HG03108 (cell line): Measurements from ENCODE around the gene MYZAP.

Experiments
- ATAC-seq: cut with Tn5 transposase; IDR thresholded peaks from one replicate; pipeline ENCODE4 v1.9.1; 2021; ENCODE audit warnings: moderate library complexity; ENCODE audit not compliant: unreplicated experiment

The MYZAP gene

GRCh38 chr15:57655809-57656208 is 64.1 kb downstream of the MYZAP start:
- no peak for ATAC-seq

GRCh38 chr15:57656434-57656833 is 64.7 kb downstream of the MYZAP start:
- no peak for ATAC-seq

DNA sequence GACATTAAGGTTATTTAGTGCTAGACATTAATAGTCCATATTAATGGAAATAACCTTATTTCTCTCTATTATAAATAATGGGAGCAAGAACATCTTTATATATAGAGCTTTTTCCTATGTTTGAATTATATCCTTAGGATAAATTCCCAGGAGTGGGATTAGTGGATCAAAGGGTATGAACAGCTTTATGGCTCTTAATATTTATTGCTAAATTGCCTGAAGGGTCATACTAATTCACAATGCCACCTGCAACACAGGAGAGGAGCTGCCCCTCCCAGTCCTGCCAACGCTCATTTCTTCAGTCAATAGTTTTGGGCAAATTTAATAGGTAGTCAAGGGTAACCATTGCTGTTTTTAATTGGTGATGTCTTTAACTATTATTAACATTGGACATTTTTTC is 65.9 kb downstream of the MYZAP start:
- ATAC-seq, result no peak

GRCh38 chr15:57662091-57662744 is 70.5 kb downstream of the MYZAP start:
- no peak for ATAC-seq

GRCh38 chr15:57662802-57663201 is 71.1 kb downstream of the MYZAP start:
- no peak for ATAC-seq

GRCh38 chr15:57663262-57663661 is 71.6 kb downstream of the MYZAP start:
- no peak for ATAC-seq

GRCh38 chr15:57665194-57665593 is 73.5 kb downstream of the MYZAP start:
- no peak for ATAC-seq

DNA sequence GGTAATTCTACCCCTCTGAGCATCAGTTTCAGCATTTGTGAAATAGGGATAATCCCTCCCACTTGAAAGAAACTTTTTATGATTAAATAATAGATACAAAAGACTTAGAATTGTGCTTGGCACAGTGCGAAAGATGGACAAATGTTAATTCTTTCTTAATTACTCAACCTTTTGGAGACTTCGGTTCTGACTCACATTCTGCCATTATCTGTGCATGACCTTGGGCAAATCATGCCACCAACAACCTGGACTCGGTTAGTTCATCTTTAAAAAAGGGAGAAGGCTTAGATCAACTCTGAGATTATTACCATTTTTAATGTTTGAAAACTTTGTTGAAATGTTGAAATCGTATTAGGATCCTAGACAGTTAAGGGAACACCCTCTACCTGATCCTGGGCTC is 74.2 kb downstream of the MYZAP start:
- no peak for ATAC-seq

DNA sequence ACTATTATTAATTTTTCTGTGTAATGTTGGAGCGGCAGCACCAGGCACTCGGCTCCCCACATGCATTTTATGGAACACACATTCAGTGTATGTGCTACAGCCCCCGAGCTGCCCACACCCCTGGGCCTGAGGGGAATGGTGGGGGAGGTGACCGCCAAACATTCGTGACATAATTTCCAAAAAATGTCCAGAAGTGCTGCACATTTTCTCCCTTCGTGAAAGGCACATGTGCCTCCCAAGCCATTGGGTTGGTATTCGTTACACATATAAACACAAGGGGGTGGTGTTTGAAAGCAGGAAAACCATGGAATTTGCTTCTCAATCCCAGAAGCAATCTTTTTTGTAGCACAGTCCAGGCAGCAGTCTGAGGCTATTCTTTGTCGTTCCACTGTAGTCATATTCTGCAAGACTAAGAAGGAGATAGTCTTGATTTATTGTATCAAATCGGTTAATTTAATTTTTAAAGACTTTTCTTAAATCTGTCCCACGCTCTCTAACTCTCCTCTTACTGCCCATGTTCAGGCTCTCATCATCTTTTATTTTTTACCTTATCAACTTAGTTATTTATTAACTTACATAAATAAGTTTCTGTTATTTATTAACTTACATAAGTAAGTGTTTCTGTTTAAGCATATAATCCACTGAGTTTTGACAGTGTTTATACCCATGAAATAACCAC is 75.6 kb downstream of the MYZAP start:
- ATAC-seq, result no peak

GRCh38 chr15:57668016-57668415 is 76.3 kb downstream of the MYZAP start:
- ATAC-seq, result no peak

DNA sequence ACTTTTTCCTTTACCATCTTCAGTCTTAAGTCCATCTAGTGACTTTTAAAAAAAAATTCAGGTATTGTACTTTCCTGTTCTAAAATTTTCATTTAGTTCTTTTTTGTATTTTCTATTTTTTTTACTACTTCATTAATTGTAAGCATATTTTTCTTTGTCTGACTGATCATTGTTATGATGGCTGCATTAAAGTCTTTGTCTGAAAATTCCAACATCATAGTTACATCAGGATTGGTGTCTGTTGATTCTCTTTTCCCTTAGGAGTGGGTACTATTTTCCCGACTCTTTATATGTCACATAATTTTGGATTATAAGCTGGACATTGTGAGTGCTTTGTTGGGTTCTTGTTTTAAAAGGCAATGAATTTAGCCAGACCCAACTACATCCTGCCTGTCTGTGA is 79.9 kb downstream of the MYZAP start:
- ATAC-seq, result no peak

DNA sequence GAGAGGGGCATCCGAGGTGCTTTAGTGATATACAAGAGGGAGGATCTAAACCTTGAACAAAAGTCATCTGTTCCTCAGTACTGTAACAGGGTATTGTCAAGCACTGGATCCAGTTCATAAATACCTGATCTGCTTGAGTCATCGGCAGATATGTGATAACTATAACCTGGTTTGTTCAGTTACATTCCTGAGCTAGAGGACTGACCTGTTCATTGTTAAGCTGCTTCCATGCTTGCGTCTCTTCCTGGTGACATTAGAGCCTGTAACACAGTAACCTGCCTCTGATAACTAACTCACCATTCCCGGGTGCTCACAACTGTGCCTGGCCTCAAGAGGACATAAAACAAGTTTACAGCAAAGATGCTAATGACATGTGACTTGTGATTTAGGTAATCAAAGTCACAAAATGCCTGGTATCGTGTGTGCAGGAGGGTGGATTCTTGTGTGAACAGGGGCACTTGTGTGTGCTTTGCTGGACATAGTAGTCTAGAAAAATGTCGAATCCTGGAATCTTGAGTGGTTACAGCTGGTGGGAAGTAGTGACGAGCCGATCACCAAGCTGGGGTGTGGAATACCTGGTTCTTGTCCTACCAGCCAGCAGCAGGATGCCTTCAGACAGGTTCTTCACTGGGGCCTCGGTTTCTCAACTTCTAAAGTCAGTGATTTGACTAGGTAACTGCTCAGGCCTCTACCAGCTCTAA is 83.9 kb downstream of the MYZAP start:
- no peak for ATAC-seq

- no peak for ATAC-seq
These were observed 84.9 kb downstream of the MYZAP start for GRCh38 chr15:57676585-57676984.

- no peak for ATAC-seq
These were observed 85.5 kb downstream of the MYZAP start for GRCh38 chr15:57677204-57677603.

GRCh38 chr15:57680021-57680420 is 88.3 kb downstream of the MYZAP start:
- ATAC-seq, result no peak

DNA sequence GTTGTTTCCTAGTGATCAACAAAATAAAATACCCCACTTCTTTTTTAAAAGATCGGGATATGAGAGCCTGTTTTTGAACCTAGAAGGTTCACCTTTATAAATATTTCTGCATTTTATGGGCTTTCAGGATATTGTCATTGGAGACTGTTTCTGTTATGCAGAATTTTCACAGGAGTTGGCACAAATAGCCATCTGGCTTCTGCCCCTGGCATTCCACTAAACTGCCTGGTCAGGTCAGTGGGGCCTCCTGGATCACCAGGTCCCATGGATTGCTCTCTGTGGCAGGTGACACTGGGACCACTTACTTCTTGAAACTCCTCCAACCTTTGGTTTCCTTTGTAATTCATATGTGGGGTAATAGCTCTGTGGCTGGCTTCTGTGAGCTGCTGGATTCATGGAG is 89.3 kb downstream of the MYZAP start:
- ATAC-seq, result no peak

- no peak for ATAC-seq
These were observed 91.8 kb downstream of the MYZAP start for GRCh38 chr15:57683481-57683880.

- ATAC-seq, result no peak
These were observed 92.9 kb downstream of the MYZAP start for GRCh38 chr15:57684491-57685151.

DNA sequence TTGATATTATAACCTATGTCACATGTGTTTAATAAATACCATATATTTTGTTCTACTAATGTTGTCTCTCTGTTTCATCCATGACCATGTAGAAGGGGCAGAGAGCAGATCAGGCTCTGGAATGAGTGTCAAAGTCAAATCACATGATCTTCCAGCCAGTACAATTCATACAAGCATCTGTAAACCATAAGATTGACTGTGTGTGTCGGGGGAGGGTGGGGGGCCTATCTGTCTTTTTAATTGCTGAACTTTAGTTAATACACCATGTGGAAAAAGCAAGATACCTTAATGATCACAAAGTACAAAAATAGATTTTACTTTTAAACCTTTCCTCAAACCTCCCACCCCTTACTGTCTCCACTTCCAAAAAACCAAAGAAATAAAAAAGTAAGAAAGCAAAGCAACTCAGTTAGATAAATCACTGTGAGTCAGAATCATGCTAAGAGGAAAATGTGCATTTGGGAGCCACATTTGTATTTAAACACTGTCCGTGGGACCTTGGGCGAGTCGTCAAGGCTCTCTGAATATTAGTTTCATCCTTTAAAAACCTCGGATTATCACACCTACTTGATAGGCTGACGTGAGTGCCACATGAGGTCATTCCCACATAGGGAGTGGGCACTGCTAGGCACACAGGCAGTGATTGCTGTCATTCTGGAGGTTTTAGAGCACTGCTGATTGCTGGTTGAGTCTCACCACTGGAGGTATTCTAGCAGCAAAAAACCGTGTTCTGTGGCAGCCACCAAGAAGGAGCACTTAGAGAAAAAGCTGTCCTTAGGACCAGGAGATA is 93.8 kb downstream of the MYZAP start:
- ATAC-seq, result no peak

DNA sequence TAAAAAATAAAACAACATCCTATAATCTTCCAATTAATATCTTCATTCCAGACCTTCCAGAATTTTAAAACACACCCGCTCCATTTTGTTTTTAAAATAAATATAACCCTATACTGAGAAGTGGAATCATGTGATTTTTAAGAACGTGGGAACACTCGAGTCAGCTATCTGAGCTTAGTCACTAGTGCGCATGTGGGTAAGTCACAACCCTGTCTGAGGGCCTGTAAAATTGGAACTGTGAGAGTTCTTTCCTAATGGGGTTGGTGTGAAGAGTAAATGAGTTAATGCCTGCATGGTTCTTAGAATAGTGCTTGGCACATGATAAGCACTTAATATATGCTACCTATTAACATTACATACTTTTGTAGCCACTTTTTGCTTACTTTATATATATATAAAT is 95.0 kb downstream of the MYZAP start:
- ATAC-seq, result no peak
